GM12873 (cell line): Measurements from ENCODE around the gene PRCD.

Experiments
- CTCF ChIP-seq: IDR thresholded peaks from 2 replicates; pipeline ENCODE4 v1.5.1; 2012; ENCODE audit warnings: low read depth, mild to moderate bottlenecking, moderate library complexity, low read length, control low read depth; ENCODE audit not compliant: insufficient read depth; ENCODE audit errors: missing control alignments

The PRCD gene

GRCh38 chr17:76565728-76566612 is 26.1 kb downstream of the PRCD start:
- no peak for TF ChIP-seq CTCF

- TF ChIP-seq CTCF = no peak
Observed at GRCh38 chr17:76566613-76566943, 26.7 kb downstream of the PRCD start.

- TF ChIP-seq CTCF = no peak
Observed at GRCh38 chr17:76566988-76567431, 27.2 kb downstream of the PRCD start.

GRCh38 chr17:76567634-76568432 is 28.0 kb downstream of the PRCD start:
- TF ChIP-seq CTCF = no peak

- no peak for TF ChIP-seq CTCF
Observed at GRCh38 chr17:76568811-76569221, 29.0 kb downstream of the PRCD start.

GRCh38 chr17:76569607-76570279 is 29.9 kb downstream of the PRCD start:
- TF ChIP-seq CTCF = no peak

- TF ChIP-seq CTCF = no peak
Observed at GRCh38 chr17:76570457-76570856, 30.6 kb downstream of the PRCD start.
